Measurements from ENCODE around the gene PI3.

Gene PI3

DNA sequence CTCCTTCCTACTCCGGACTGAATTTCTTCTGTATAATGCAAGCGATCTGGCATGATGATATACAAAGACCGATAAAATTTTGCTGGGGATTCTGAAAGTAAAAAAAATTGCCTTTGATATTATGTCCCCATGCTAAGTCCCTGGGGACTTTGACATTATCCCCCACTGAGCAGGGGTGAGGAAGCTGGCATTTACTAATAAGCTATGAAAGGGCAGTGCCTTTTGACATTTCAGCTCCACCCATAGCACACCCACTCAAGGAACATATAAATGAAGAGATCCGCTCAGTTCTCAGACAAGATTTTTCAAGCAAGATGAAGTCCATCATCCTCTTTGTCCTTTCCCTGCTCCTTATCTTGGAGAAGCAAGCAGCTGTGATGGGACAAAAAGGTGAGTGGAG is 46.4 kb downstream of the PI3 start, which contains the start of gene SEMG2:
Gene SEMG2, plus strand, starts transcription at position 298 of the 400 bp plus-strand sequence. Its CDS starts 17 bp downstream, at position 315.
- no peaks in the 10 kb centered on the region for H3K9me3 ChIP-seq (ENCODE audit: control insufficient read depth in 2 of 2, low read length in 2 of 2)
- H3K27ac ChIP-seq (ENCODE audit: low read length): no peak within 1 kb of the TSS
- no peak within 1 kb of the TSS for H3K4me3 ChIP-seq (ENCODE audit: low read length in 2 of 2)
- H3K36me3 ChIP-seq (ENCODE audit: control insufficient read depth in 2 of 2, insufficient read depth in 2 of 2, low read length in 2 of 2): no peaks in the 10 kb centered on the region
- peaks cover 0 to 4% of the 10 kb centered on the region in 2 donors for H3K27me3 ChIP-seq (ENCODE audit: control insufficient read depth in 1 of 2, insufficient read depth in 2 of 2, low read length in 2 of 2)
- no peaks in the 10 kb centered on the region for H3K4me1 ChIP-seq (ENCODE audit: control insufficient read depth, insufficient read depth, low read length)
- no peak within 1 kb of the TSS for H3K9ac ChIP-seq (ENCODE audit: low read length in 2 of 2)

DNA sequence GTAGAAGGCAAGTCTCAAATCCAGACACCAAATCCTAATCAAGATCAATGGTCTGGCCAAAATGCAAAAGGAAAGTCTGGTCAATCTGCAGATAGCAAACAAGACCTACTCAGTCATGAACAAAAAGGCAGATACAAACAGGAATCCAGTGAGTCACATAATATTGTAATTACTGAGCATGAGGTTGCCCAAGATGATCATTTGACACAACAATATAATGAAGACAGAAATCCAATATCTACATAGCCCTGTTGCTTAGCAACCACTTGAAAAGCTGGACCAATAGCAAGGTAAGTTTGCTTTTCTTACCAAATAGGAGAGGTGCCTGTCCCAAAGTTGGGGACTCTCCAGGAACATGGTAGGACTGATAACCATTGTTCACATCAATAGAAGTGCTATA is 48.4 kb downstream of the PI3 start:
- Histone ChIP-seq H3K36me3 (ENCODE audit: control insufficient read depth in 2 of 2, insufficient read depth in 2 of 2, low read length in 2 of 2) (no peaks in the 10 kb centered on the region), H3K27me3 (ENCODE audit: control insufficient read depth in 1 of 2, insufficient read depth in 2 of 2, low read length in 2 of 2) (peaks cover 0 to 4% of the 10 kb centered on the region in 2 donors), H3K4me1 (ENCODE audit: control insufficient read depth, insufficient read depth, low read length) (no peaks in the 10 kb centered on the region), H3K9ac (ENCODE audit: low read length in 2 of 2) (no peak overlapping the region), H3K27ac (ENCODE audit: low read length) (no peak overlapping the region), H3K4me3 (ENCODE audit: low read length in 2 of 2) (no peak overlapping the region), H3K9me3 (ENCODE audit: control insufficient read depth in 2 of 2, low read length in 2 of 2) (no peaks in the 10 kb centered on the region)
